ENCODE results near the gene THBS2. TPM values are rescaled to one million over a fixed set of nuclear protein-coding genes. Genes with fewer than 3 reads are reported as not detected.

Gene THBS2
- total RNA-seq, 6 experiments from 2014 or later = 2.7 to 28.7 (median 7.8) TPM

DNA sequence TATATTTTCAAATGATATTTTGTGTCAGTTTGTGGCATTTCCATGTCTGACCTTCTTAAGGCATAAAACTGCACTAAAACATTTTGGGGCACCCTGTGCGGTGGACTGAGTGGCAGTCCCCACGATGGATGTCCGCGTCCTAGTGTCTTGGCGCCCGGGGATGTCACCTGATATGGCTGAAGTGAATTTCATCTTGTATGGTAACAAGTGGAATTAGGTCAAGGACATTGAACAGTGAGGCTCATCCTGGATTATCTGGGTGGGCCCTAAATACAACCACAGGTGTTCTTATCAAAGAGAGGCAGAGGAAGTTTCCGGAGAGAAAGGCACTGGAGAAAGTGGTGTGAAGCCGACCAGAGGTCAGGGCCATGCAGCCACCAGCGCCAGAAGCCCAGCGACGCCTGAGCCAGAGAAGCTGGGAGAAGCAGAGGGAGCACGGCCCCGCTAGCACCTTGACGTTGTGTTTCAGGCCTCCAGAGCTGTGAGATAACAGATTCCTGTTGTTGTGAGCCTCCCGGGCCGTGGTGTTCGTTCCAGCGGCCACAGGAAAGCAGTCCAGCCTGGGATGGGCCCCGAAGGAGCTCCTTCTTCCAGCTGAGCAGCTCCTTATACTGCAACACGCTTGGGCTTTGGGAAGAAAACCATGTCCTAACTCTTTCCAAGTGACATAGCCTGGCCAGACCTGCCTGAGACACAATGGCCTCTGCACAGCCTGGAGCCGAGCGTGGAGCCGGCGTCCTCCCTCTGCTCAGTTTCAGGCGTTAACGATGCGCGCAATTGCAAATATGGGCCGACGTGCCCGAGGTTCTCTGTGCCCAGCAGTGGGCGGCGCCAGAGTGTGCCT, 22.5 kb downstream of the THBS2 start:
- Histone ChIP-seq H3K4me1 (no peaks in the 10 kb centered on the region), H3K36me3 (no peaks in the 10 kb centered on the region), H3K9me3 (no peaks in the 10 kb centered on the region), H3K27ac (no peak overlapping the region), H3K27me3 (no peaks in the 10 kb centered on the region), H3K4me3 (no peak overlapping the region)
- intact Hi-C loops (cut with DNase I) = no loop called here
- TF ChIP-seq, protein P1, sequence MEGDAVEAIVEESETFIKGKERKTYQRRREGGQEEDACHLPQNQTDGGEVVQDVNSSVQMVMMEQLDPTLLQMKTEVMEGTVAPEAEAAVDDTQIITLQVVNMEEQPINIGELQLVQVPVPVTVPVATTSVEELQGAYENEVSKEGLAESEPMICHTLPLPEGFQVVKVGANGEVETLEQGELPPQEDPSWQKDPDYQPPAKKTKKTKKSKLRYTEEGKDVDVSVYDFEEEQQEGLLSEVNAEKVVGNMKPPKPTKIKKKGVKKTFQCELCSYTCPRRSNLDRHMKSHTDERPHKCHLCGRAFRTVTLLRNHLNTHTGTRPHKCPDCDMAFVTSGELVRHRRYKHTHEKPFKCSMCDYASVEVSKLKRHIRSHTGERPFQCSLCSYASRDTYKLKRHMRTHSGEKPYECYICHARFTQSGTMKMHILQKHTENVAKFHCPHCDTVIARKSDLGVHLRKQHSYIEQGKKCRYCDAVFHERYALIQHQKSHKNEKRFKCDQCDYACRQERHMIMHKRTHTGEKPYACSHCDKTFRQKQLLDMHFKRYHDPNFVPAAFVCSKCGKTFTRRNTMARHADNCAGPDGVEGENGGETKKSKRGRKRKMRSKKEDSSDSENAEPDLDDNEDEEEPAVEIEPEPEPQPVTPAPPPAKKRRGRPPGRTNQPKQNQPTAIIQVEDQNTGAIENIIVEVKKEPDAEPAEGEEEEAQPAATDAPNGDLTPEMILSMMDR (IDR thresholded peaks at IDR 0.05) = no peak
- no peak for TF ChIP-seq POLR2A (IDR thresholded peaks at IDR 0.05)
- WGBS (ENCODE audit: insufficient coverage, low coverage, low lambda C conversion rate, missing lambda C conversion rate) = 94% methylated on average over 6 of the region's 33 CpGs
- no peak for ATAC-seq
- peak in 1 of 3 donors; percentile 26 for DNase-seq

DNA sequence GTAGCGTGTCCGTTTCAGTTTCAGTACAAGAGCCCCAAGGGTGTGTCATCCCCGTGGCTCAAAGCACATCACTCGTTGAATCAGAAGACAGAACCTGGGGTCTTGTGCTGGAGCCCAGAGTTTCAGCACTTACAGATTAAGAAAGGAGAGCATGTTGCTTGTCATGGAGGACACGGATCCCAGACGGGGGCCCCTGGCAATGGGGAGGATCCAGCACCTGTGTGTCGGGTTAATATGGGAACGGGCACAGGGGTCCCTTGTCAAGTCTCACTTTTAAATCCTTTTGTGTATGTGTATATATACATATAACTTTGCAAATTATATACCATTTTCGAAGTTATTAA, 23.4 kb downstream of the THBS2 start:
- WGBS (ENCODE audit: insufficient coverage, low coverage, low lambda C conversion rate, missing lambda C conversion rate) = 73% methylated on average over 8 of the region's 9 CpGs

DNA sequence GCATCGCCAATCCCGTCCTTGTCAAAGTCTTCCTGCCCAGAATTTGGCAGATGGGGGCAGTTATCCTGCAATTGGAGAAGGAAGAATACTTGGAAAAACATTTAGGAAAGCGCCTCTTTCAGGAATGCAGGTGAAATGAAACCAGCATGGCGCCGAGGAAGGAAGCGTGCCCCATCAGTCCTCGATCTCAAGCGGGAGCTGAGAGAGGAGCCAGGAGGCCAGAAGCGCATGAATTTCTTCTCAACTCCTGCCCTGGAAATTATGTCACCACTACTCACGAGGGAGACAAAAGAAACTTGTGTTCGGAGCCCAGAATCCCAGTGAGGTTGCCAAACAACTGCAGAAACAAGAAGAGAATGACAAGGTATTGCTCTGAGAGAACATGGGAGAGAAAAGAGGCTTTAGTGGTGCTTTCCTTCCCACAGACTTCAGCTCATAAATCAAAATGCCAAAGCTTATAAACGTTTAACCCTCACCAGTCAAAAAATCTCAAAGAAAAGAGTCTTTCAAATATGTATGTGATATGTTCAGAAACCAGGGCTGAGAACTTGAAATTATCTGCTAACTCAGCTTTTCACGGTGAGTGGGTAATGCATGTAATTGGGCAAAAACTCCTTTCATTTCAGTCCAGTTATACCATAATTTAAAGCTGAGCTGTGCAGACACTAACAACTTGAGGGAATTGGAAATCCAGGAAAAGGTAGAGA, 23.9 kb downstream of the THBS2 start:
- intact Hi-C loops (cut with DNase I) = no loop called here
- Histone ChIP-seq H3K4me3 (no peak overlapping the region), H3K4me1 (no peaks in the 10 kb centered on the region), H3K9me3 (no peaks in the 10 kb centered on the region), H3K27me3 (no peaks in the 10 kb centered on the region), H3K27ac (no peak overlapping the region), H3K36me3 (no peaks in the 10 kb centered on the region)
- ATAC-seq (no peak), DNase-seq (peak in 1 of 3 donors; percentile 12)
- TF ChIP-seq, protein P1 (IDR thresholded peaks at IDR 0.05) = no peak
- no peak for TF ChIP-seq POLR2A (IDR thresholded peaks at IDR 0.05)
- WGBS (ENCODE audit: insufficient coverage, low coverage, low lambda C conversion rate, missing lambda C conversion rate) = 48% methylated on average over 8 of the region's 13 CpGs

More for the DNA sequence above, 23.4 kb downstream of the THBS2 start:
- Histone ChIP-seq H3K27me3 (no peaks in the 10 kb centered on the region), H3K4me1 (no peaks in the 10 kb centered on the region), H3K9me3 (no peaks in the 10 kb centered on the region), H3K4me3 (no peak overlapping the region), H3K36me3 (no peaks in the 10 kb centered on the region), H3K27ac (no peak overlapping the region)
- DNase-seq = peak in 1 of 3 donors; percentile 17
- TF ChIP-seq, protein P1 (IDR thresholded peaks at IDR 0.05) = no peak
- TF ChIP-seq POLR2A (IDR thresholded peaks at IDR 0.05) = no peak
- intact Hi-C loops (cut with DNase I) = no loop called here
- no peak for ATAC-seq

DNA sequence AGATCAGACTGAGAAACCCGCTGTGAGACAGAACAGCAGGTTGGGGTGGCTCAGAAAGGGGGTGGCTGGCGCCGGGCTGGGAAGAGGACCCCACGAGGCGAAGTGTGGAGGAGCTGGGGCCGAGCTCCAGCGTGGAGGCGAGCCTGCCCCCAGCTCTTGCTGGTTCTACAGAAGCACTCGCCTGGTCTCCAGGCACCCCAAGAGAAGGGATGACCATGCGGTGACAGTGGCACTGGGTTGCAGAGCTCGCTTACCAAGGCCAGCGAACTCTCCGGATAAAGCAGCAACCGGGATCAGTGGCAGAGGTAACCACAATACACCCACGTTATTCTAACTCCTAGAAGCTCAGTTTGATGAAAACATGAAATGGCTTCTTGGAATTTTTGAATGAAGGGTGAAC, 26.5 kb downstream of the THBS2 start:
- H3K4me1 ChIP-seq = no peaks in the 10 kb centered on the region
- no peaks in the 10 kb centered on the region for H3K9me3 ChIP-seq
- intact Hi-C loops (cut with DNase I) = no loop called here
- TF ChIP-seq POLR2A (IDR thresholded peaks at IDR 0.05) = no peak
- TF ChIP-seq, protein P1 (IDR thresholded peaks at IDR 0.05) = no peak
- no peaks in the 10 kb centered on the region for H3K36me3 ChIP-seq
- no peaks in the 10 kb centered on the region for H3K27me3 ChIP-seq
- DNase-seq (peak in 1 of 3 donors; percentile 21), ATAC-seq (no peak)
- no peak overlapping the region for H3K4me3 ChIP-seq
- no peak overlapping the region for H3K27ac ChIP-seq
- WGBS (ENCODE audit: insufficient coverage, low coverage, low lambda C conversion rate, missing lambda C conversion rate) = 78% methylated on average over 7 of the region's 15 CpGs
